Testis (tissue), 2 donors: Measurements from ENCODE around the gene HSP90AB1.

ENCODE experiments used
- POLR2A ChIP-seq: fragments of 450-650 bp; IDR thresholded peaks from one replicate; pipeline ENCODE4 v1.6.1; 2017; ENCODE audit warnings: antibody characterized with exemption, mild to moderate bottlenecking, moderate library complexity
- TF ChIP-seq, protein P1 (sequence below), 3 experiments: fragments of 450-650 bp in 2 of 3; fragments of 200-600 bp in 1 of 3; sonication (generic) in 1 of 3; IDR thresholded peaks; one replicate each; pipeline ENCODE4 v1.5.1; 2016 to 2019; ENCODE audit warnings: antibody characterized with exemption in 3 of 3, mild to moderate bottlenecking in 2 of 3, moderate library complexity in 1 of 3

- TF ChIP-seq, protein P1, sequence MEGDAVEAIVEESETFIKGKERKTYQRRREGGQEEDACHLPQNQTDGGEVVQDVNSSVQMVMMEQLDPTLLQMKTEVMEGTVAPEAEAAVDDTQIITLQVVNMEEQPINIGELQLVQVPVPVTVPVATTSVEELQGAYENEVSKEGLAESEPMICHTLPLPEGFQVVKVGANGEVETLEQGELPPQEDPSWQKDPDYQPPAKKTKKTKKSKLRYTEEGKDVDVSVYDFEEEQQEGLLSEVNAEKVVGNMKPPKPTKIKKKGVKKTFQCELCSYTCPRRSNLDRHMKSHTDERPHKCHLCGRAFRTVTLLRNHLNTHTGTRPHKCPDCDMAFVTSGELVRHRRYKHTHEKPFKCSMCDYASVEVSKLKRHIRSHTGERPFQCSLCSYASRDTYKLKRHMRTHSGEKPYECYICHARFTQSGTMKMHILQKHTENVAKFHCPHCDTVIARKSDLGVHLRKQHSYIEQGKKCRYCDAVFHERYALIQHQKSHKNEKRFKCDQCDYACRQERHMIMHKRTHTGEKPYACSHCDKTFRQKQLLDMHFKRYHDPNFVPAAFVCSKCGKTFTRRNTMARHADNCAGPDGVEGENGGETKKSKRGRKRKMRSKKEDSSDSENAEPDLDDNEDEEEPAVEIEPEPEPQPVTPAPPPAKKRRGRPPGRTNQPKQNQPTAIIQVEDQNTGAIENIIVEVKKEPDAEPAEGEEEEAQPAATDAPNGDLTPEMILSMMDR (IDR thresholded peaks at IDR 0.05), result no peak
- TF ChIP-seq POLR2A, result no peak
Observed at GRCh38 chr6:44228433-44228832, 18.5 kb upstream of the HSP90AB1 start.
